Effector memory CD4-positive, alpha-beta T cell (primary cell): ENCODE measurements around the gene ATXN1.

Experiments used
- DNase-seq, 3 donors: peaks; one replicate each; pipeline ENCODE4 v3.0.0-alpha.2; 2020
- H3K27ac ChIP-seq: 2 replicates; pipeline ENCODE4 v1.7.0; 2013; ENCODE audit warnings: mild to moderate bottlenecking, low read length, moderate library complexity; ENCODE audit not compliant: insufficient read depth, poor library complexity, severe bottlenecking
- H3K27me3 ChIP-seq: replicated peaks from 2 replicates; pipeline ENCODE4 v1.7.0; 2013; ENCODE audit warnings: mild to moderate bottlenecking, low read length; ENCODE audit not compliant: insufficient read depth, control insufficient read depth, poor library complexity, severe bottlenecking
- H3K36me3 ChIP-seq: 2 replicates; pipeline ENCODE4 v1.7.0; 2013; ENCODE audit warnings: mild to moderate bottlenecking, low read length, moderate library complexity; ENCODE audit not compliant: control insufficient read depth, insufficient read depth
- H3K4me1 ChIP-seq: 2 replicates; pipeline ENCODE4 v1.7.0; 2013; ENCODE audit warnings: low read length, mild to moderate bottlenecking; ENCODE audit not compliant: control insufficient read depth, insufficient read depth, poor library complexity, severe bottlenecking
- H3K4me3 ChIP-seq: 2 replicates; pipeline ENCODE4 v1.7.0; 2013; ENCODE audit warnings: low read length, low read depth, mild to moderate bottlenecking; ENCODE audit not compliant: insufficient read depth, poor library complexity, severe bottlenecking
- H3K9me3 ChIP-seq: 2 replicates; pipeline ENCODE4 v1.7.0; 2013; ENCODE audit warnings: mild to moderate bottlenecking, low read length, moderate library complexity; ENCODE audit not compliant: control insufficient read depth

ATXN1 gene

DNA sequence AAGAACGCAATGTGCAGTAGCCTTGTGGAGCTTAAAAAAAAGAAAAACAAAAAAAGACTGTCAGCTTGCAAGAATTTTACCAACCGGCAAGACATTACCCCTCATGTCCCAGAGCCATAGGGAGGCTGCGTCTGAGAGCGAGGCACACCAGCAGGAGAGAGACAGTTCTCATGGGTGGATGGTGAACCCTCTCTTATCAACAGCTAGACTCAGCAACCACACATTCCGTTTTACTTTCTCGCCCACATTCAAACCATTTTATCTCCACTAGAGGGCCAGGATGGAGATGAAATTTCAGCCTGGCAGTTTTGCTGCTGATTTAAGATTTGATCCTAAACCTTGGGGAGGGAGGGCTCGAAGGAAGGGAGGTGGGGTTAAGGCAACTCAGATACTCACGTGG is 247.0 kb downstream of the ATXN1 start:
- Histone ChIP-seq H3K27ac (no peak overlapping the region), H3K4me3 (no peak overlapping the region), H3K4me1 (peaks cover 14% of the 10 kb centered on the region), H3K9me3 (no peaks in the 10 kb centered on the region), H3K36me3 (no peaks in the 10 kb centered on the region), H3K27me3 (no peaks in the 10 kb centered on the region)
- no peak for DNase-seq

- Histone ChIP-seq H3K27me3 (no peaks in the 10 kb centered on the region), H3K36me3 (no peaks in the 10 kb centered on the region), H3K9me3 (no peaks in the 10 kb centered on the region), H3K27ac (no peak overlapping the region), H3K4me1 (peaks cover 14% of the 10 kb centered on the region), H3K4me3 (no peak overlapping the region)
- DNase-seq: no peak
These were observed 248.5 kb downstream of the ATXN1 start for GRCh38 chr6:16512544-16513290.

DNA sequence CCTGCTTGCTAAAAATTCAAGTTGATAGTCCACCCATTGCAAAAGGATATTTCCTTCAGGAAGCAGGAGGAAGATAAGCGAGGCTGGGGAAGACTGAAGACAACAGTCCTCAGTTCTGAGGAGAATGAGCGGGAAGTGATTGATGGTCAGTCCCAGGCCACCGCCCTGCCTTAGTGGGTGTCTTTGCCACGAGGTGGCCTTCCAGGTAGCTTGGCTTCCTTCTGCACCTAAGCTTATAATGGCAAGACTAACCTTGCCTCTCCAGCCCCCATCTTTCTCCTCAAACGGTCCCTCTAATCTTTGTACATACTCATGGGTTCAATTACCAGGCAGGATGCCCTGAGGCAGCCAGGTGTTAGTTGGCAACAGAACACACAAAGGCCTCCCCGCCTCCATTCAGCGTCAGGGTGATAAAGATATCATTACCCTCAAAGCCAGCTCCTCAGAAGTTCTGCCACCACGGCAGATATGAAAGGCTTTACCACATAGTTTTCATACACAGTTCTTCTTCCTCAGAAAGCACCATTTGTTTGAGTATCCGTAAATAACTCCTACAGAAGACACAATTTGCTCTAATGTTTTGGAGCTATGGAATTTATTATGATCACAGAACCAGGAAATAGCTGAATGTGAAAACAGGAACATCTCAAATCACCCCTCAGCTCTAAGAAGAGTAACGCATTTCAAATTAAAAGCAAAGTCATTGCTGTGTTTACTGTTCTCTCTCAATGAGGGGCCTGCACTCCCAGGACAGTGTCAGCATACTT is 249.4 kb downstream of the ATXN1 start:
- Histone ChIP-seq H3K27ac (no peak overlapping the region), H3K4me3 (no peak overlapping the region), H3K9me3 (no peaks in the 10 kb centered on the region), H3K4me1 (peaks cover 14% of the 10 kb centered on the region), H3K36me3 (no peaks in the 10 kb centered on the region), H3K27me3 (no peaks in the 10 kb centered on the region)
- DNase-seq: peak in 1 of 3 donors; percentile 27

DNA sequence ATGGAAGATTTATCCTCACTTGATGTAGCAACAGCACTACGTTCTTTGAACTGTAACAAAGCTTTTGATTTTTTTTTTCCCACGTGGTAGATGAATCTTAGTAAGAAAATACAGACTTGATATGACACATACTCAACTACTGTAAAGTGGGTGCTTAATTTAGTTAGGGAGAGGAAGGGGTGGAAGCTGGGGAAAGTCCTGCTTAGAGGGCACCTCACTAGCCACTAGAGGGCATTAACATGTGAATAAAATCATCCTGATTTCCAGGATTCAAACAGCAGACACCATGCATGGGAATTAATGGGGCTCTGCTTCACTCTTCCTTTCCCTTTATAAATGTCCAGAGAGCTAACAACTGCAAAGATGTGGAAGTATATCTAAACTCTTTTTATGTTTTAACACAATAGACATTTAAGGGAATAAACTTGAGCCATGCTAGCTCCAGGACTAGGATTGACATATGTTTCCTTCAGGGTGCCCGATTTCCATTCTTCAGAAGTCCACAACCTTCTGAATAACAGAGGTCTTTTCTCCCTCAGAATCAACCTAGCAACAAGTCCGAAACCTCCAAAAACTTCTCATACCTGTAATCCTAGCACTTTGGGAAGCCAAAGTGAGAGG is 250.1 kb downstream of the ATXN1 start:
- Histone ChIP-seq H3K4me1 (peaks cover 14% of the 10 kb centered on the region), H3K27ac (no peak overlapping the region), H3K27me3 (no peaks in the 10 kb centered on the region), H3K4me3 (no peak overlapping the region), H3K36me3 (no peaks in the 10 kb centered on the region), H3K9me3 (no peaks in the 10 kb centered on the region)
- DNase-seq: no peak

- Histone ChIP-seq H3K4me1 (peaks cover 14% of the 10 kb centered on the region), H3K27ac (no peak overlapping the region), H3K4me3 (no peak overlapping the region), H3K9me3 (no peaks in the 10 kb centered on the region), H3K36me3 (no peaks in the 10 kb centered on the region), H3K27me3 (no peaks in the 10 kb centered on the region)
- DNase-seq: no peak
These were observed 251.0 kb downstream of the ATXN1 start for GRCh38 chr6:16510245-16510644.

- no peak for DNase-seq
- H3K36me3 ChIP-seq: no peaks in the 10 kb centered on the region
- H3K4me1 ChIP-seq: peaks cover 21% of the 10 kb centered on the region
- no peak overlapping the region for H3K27ac ChIP-seq
- H3K4me3 ChIP-seq: no peak overlapping the region
- H3K27me3 ChIP-seq: no peaks in the 10 kb centered on the region
- H3K9me3 ChIP-seq: no peaks in the 10 kb centered on the region
These were observed 252.3 kb downstream of the ATXN1 start for GRCh38 chr6:16508959-16509358.

GRCh38 chr6:16505711-16506357 is 255.4 kb downstream of the ATXN1 start:
- peaks cover 15% of the 10 kb centered on the region for H3K4me1 ChIP-seq
- no peaks in the 10 kb centered on the region for H3K36me3 ChIP-seq
- no peaks in the 10 kb centered on the region for H3K27me3 ChIP-seq
- H3K4me3 ChIP-seq: no peak overlapping the region
- H3K9me3 ChIP-seq: no peaks in the 10 kb centered on the region
- DNase-seq: no peak
- no peak overlapping the region for H3K27ac ChIP-seq

DNA sequence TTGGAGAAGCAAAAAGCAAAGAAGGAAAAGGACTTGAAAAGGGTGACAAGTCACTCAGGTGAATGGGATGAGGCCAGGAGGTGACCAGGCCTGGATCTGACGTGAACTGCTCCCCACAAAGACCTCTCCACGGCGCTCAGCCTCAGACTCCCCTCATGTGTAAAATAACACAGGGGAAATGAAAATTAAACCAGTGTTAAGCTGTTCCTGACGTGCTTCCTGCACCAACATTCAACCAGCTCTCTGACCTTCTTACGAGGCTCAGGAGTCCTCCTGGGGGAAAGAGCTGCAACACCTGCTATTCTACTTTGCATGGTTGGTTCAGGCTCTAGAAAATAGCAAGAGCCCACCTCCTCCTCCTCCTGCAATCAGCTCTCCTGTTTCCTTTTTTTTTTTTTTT is 256.7 kb downstream of the ATXN1 start:
- no peaks in the 10 kb centered on the region for H3K27me3 ChIP-seq
- H3K9me3 ChIP-seq: no peaks in the 10 kb centered on the region
- H3K27ac ChIP-seq: no peak overlapping the region
- DNase-seq: no peak
- H3K4me1 ChIP-seq: peaks cover 15% of the 10 kb centered on the region
- no peak overlapping the region for H3K4me3 ChIP-seq
- no peaks in the 10 kb centered on the region for H3K36me3 ChIP-seq

DNA sequence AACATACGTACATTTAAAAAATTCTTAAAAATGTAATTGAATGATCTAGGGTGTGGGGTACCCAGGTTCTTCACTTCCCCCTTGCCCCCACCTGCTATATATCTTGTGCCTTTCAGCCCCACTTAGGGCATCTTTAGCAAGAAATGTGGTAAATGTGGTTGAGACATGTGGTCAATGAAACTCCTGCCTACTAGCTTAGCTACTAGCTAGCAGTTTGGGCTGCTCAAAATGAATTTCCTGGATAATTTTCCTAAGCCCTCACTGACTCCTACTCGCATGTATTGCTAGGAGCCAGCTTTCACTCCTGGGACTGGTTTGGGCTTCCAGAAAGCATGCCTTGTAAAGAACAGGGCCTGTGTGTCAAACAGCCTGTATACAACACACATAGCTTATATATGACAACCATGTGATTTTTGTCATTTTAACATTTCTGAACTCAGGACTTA is 257.3 kb downstream of the ATXN1 start:
- H3K27me3 ChIP-seq: no peaks in the 10 kb centered on the region
- no peak overlapping the region for H3K27ac ChIP-seq
- H3K4me1 ChIP-seq: peaks cover 15% of the 10 kb centered on the region
- no peak overlapping the region for H3K4me3 ChIP-seq
- DNase-seq: no peak
- no peaks in the 10 kb centered on the region for H3K9me3 ChIP-seq
- no peaks in the 10 kb centered on the region for H3K36me3 ChIP-seq
